GM23338 (cell line): ENCODE measurements around the gene MSN. TPM values are rescaled to one million over a fixed set of nuclear protein-coding genes. Genes with fewer than 3 reads are reported as not detected.

Source experiments
- ATAC-seq: fragments of 200-7000 bp; cut with Tn5 transposase; 3 replicates; pipeline ENCODE4 v1.9.1; 2020
- DNase-seq: peaks from one replicate; pipeline ENCODE4 v3.0.0-alpha.2; 2015; ENCODE audit warnings: low spot score
- H2AFZ ChIP-seq: fragments of 200-600 bp; sonication (generic); 2 replicates; pipeline ENCODE4 v1.8.0; 2016; ENCODE audit warnings: antibody characterized with exemption, mild to moderate bottlenecking, moderate library complexity
- H3F3A ChIP-seq: fragments of 200-600 bp; sonication (generic); replicated peaks from 2 replicates; pipeline ENCODE4 v1.8.0; 2017; ENCODE audit warnings: antibody characterized with exemption, mixed run types, low read depth
- H3K27ac ChIP-seq: fragments of 200-600 bp; sonication (generic); 2 replicates; pipeline ENCODE4 v1.6.1; 2016; ENCODE audit warnings: low read depth
- H3K27me3 ChIP-seq: fragments of 200-600 bp; sonication (generic); 2 replicates; pipeline ENCODE4 v1.8.0; 2016; ENCODE audit warnings: mild to moderate bottlenecking, mixed run types, moderate library complexity; ENCODE audit not compliant: insufficient read depth
- H3K36me3 ChIP-seq: fragments of 200-600 bp; sonication (generic); 2 replicates; pipeline ENCODE4 v1.8.0; 2016; ENCODE audit warnings: mild to moderate bottlenecking; ENCODE audit not compliant: insufficient read depth
- H3K4me1 ChIP-seq: fragments of 200-600 bp; sonication (generic); 2 replicates; pipeline ENCODE4 v1.8.0; 2016; ENCODE audit warnings: mild to moderate bottlenecking, moderate library complexity; ENCODE audit not compliant: insufficient read depth
- H3K4me2 ChIP-seq: fragments of 200-600 bp; sonication (generic); 2 replicates; pipeline ENCODE4 v1.7.1; 2017; ENCODE audit warnings: mixed run types
- H3K4me3 ChIP-seq: fragments of 200-600 bp; sonication (generic); 2 replicates; pipeline ENCODE4 v1.6.1; 2016; ENCODE audit warnings: mixed run types
- H3K79me2 ChIP-seq: fragments of 200-600 bp; sonication (generic); replicated peaks from 2 replicates; pipeline ENCODE4 v1.8.0; 2017; ENCODE audit warnings: mild to moderate bottlenecking; ENCODE audit not compliant: insufficient read depth
- H3K9me2 ChIP-seq: fragments of 200-600 bp; sonication (generic); 2 replicates; pipeline ENCODE4 v1.8.0; 2017; ENCODE audit not compliant: insufficient read depth
- H4K20me1 ChIP-seq: fragments of 200-600 bp; sonication (generic); replicated peaks from 2 replicates; pipeline ENCODE4 v1.8.0; 2017; ENCODE audit warnings: mild to moderate bottlenecking; ENCODE audit not compliant: insufficient read depth
- H3K27ac Mint-ChIP-seq: 2 replicates; pipeline ENCODE4 v1.8.0; 2020; ENCODE audit warnings: inconsistent platforms, mild to moderate bottlenecking, moderate library complexity, mixed read lengths
- H3K27me3 Mint-ChIP-seq: 3 replicates; pipeline ENCODE4 v1.8.0; 2022; ENCODE audit warnings: low read depth, mild to moderate bottlenecking, moderate library complexity, mixed read lengths, inconsistent platforms; ENCODE audit not compliant: insufficient read depth, poor library complexity
- H3K36me3 Mint-ChIP-seq: 3 replicates; pipeline ENCODE4 v1.8.0; 2021; ENCODE audit warnings: low read depth, mild to moderate bottlenecking, inconsistent platforms, moderate library complexity, mixed read lengths
- H3K4me1 Mint-ChIP-seq: 3 replicates; pipeline ENCODE4 v1.8.0; 2020; ENCODE audit warnings: mild to moderate bottlenecking, inconsistent platforms, mixed read lengths
- H3K4me3 Mint-ChIP-seq: 3 replicates; pipeline ENCODE4 v1.8.0; 2021; ENCODE audit warnings: moderate library complexity, mild to moderate bottlenecking, inconsistent platforms, mixed read lengths
- H3K9me3 Mint-ChIP-seq: 3 replicates; pipeline ENCODE4 v1.8.0; 2020; ENCODE audit warnings: moderate library complexity, mild to moderate bottlenecking, inconsistent platforms, mixed read lengths
- CREB1 ChIP-seq: fragments of 250-450 bp; sonication (Bioruptor Pico); IDR thresholded peaks from 2 replicates; pipeline ENCODE4 v1.5.0; 2020; ENCODE audit warnings: low read depth, mild to moderate bottlenecking, moderate library complexity
- EZH2 ChIP-seq: fragments of 200-600 bp; sonication (generic); IDR thresholded peaks from one replicate; pipeline ENCODE4 v1.8.0; 2017; ENCODE audit warnings: antibody characterized with exemption, mild to moderate bottlenecking, low read depth; ENCODE audit not compliant: unreplicated experiment
- EZH2phosphoT487 ChIP-seq: fragments of 200-600 bp; sonication (generic); IDR thresholded peaks from one replicate; pipeline ENCODE4 v1.8.1; 2018; ENCODE audit warnings: antibody characterized with exemption; ENCODE audit not compliant: unreplicated experiment
- JUNB ChIP-seq: IDR thresholded peaks from one replicate; pipeline ENCODE4 v1.6.1; 2016; ENCODE audit warnings: antibody characterized with exemption; ENCODE audit not compliant: unreplicated experiment
- NANOG ChIP-seq: IDR thresholded peaks from 2 replicates; pipeline ENCODE4 v1.6.1; 2016; ENCODE audit warnings: antibody characterized with exemption, borderline replicate concordance
- POLR2AphosphoS5 ChIP-seq: IDR thresholded peaks from 2 replicates; pipeline ENCODE4 v1.6.1; 2016; ENCODE audit warnings: antibody characterized with exemption, low read depth
- REST ChIP-seq: IDR thresholded peaks from one replicate; pipeline ENCODE4 v1.6.1; 2018; ENCODE audit warnings: antibody characterized with exemption; ENCODE audit not compliant: unreplicated experiment
- STAT1 ChIP-seq: IDR thresholded peaks from one replicate; pipeline ENCODE4 v1.6.1; 2016; ENCODE audit warnings: antibody characterized with exemption; ENCODE audit not compliant: unreplicated experiment
- ZNF114 ChIP-seq: fragments of 250-450 bp; sonication (Bioruptor Pico); IDR thresholded peaks from 2 replicates; pipeline ENCODE4 v1.5.0; 2020; ENCODE audit warnings: mild to moderate bottlenecking, moderate library complexity
- ZNF331 ChIP-seq: fragments of 250-450 bp; sonication (Bioruptor Pico); IDR thresholded peaks from 2 replicates; pipeline ENCODE4 v1.5.0; 2020; ENCODE audit warnings: low read depth, mild to moderate bottlenecking, moderate library complexity
- ZNF462 ChIP-seq: fragments of 250-450 bp; sonication (Bioruptor Pico); IDR thresholded peaks from 2 replicates; pipeline ENCODE4 v1.5.0; 2020; ENCODE audit warnings: mild to moderate bottlenecking, moderate library complexity
- polyA plus RNA-seq: library from polyadenylated mRNA; unstranded; fragments of >200 nt; fragmentation: Nextera tagmentation; extraction: Ambion mirVana; gene quantifications from 2 replicates; pipeline ENCODE4 v1.2.1, GENCODE V29; 2016
- total RNA-seq: library from RNA; depleted of rRNA; stranded (reverse); fragments of >200 nt; shearing (Covaris generic); gene quantifications from 2 replicates; pipeline ENCODE4 v1.2.3, GENCODE V29; 2014
- TF ChIP-seq, protein P1 (sequence below), 2 experiments: fragments of 200-600 bp in 1 of 2; sonication (generic) in 1 of 2; conservative IDR thresholded peaks; 2 replicates each; pipeline versions ENCODE4 v1.5.1 to v1.6.1; 2016 to 2017; ENCODE audit warnings: antibody characterized with exemption in 2 of 2, low read depth in 2 of 2, mild to moderate bottlenecking in 2 of 2, moderate library complexity in 1 of 2
- TF ChIP-seq, protein P2 (sequence below): IDR thresholded peaks from 2 replicates; pipeline ENCODE4 v1.6.1; 2016; ENCODE audit warnings: antibody characterized with exemption

The MSN gene
- total and polyA plus RNA-seq, 2 experiments from 2014 or later, result 49.2 to 120 TPM

DNA sequence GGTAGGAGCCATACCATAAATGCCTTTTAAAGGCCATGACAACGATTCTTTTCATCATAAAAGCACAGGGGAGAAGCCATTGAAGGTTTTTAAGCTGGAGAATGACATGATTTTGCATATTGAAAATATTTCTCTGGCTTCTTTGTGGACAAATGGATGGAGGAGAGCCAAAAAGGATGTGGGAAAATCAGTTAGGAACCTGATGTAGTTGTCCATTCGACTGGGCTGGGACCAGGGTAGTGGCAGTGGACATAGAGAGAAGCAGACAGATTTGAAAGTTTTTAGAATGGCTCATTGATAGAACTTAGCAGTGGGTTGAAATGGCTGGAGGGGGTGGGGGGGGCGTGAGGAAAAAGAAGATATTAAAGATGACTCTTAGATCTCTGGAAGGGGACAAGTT, 19.7 kb upstream of the MSN start:
- Mint-ChIP-seq H3K27ac (no peak overlapping the region), H3K4me3 (no peak overlapping the region), H3K4me1 (no peaks in the 10 kb centered on the region), H3K27me3 (peaks cover 6% of the 10 kb centered on the region), H3K9me3 (no peaks in the 10 kb centered on the region), H3K36me3 (no peaks in the 10 kb centered on the region)
- no peaks in the 10 kb centered on the region for H3K27me3 ChIP-seq
- H3K4me3 ChIP-seq, result no peak overlapping the region
- no peaks in the 10 kb centered on the region for H3K4me1 ChIP-seq
- no peaks in the 10 kb centered on the region for H3K79me2 ChIP-seq
- DNase-seq, result no peak
- no peak overlapping the region for H3K4me2 ChIP-seq
- H3F3A ChIP-seq, result no peaks in the 10 kb centered on the region
- no peak for ATAC-seq
- H3K27ac ChIP-seq, result no peak overlapping the region
- no peaks in the 10 kb centered on the region for H3K9me2 ChIP-seq
- no peaks in the 10 kb centered on the region for H4K20me1 ChIP-seq
- no peak overlapping the region for H2AFZ ChIP-seq
- TF ChIP-seq ZNF331 (CRISPR knock-in tag) (no peak), JUNB (no peak), NANOG (no peak), POLR2AphosphoS5 (no peak), ZNF462 (CRISPR knock-in tag) (no peak), ZNF114 (CRISPR knock-in tag) (no peak), EZH2phosphoT487 (no peak), REST (no peak), CREB1 (CRISPR knock-in tag) (no peak), STAT1 (no peak), EZH2 (no peak)
- TF ChIP-seq, protein P1, sequence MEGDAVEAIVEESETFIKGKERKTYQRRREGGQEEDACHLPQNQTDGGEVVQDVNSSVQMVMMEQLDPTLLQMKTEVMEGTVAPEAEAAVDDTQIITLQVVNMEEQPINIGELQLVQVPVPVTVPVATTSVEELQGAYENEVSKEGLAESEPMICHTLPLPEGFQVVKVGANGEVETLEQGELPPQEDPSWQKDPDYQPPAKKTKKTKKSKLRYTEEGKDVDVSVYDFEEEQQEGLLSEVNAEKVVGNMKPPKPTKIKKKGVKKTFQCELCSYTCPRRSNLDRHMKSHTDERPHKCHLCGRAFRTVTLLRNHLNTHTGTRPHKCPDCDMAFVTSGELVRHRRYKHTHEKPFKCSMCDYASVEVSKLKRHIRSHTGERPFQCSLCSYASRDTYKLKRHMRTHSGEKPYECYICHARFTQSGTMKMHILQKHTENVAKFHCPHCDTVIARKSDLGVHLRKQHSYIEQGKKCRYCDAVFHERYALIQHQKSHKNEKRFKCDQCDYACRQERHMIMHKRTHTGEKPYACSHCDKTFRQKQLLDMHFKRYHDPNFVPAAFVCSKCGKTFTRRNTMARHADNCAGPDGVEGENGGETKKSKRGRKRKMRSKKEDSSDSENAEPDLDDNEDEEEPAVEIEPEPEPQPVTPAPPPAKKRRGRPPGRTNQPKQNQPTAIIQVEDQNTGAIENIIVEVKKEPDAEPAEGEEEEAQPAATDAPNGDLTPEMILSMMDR (conservative IDR thresholded peaks at IDR 0.05; ENCODE audit: low read depth in 2 of 2), result no peak
- TF ChIP-seq, protein P2, sequence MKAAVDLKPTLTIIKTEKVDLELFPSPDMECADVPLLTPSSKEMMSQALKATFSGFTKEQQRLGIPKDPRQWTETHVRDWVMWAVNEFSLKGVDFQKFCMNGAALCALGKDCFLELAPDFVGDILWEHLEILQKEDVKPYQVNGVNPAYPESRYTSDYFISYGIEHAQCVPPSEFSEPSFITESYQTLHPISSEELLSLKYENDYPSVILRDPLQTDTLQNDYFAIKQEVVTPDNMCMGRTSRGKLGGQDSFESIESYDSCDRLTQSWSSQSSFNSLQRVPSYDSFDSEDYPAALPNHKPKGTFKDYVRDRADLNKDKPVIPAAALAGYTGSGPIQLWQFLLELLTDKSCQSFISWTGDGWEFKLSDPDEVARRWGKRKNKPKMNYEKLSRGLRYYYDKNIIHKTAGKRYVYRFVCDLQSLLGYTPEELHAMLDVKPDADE, result no peak
- H3K36me3 ChIP-seq, result no peaks in the 10 kb centered on the region
